HUES64 (cell line): ENCODE results near the gene TBXA2R.

ENCODE experiments used
- H3K27ac ChIP-seq: 2 replicates; pipeline ENCODE4 v1.7.0; 2013; ENCODE audit warnings: low read depth, low read length, inconsistent platforms
- H3K27me3 ChIP-seq: 2 replicates; pipeline ENCODE4 v1.6.1; 2013; ENCODE audit warnings: mild to moderate bottlenecking, low read length; ENCODE audit not compliant: insufficient read depth
- H3K36me3 ChIP-seq: 2 replicates; pipeline ENCODE4 v1.6.1; 2013; ENCODE audit warnings: mild to moderate bottlenecking, low read length; ENCODE audit not compliant: insufficient read depth
- H3K4me1 ChIP-seq: 2 replicates; pipeline ENCODE4 v1.6.1; 2013; ENCODE audit warnings: mild to moderate bottlenecking, low read length, moderate library complexity; ENCODE audit not compliant: insufficient read depth
- H3K4me3 ChIP-seq: 2 replicates; pipeline ENCODE4 v1.5.1; 2013; ENCODE audit warnings: mild to moderate bottlenecking, low read length, moderate library complexity
- H3K9ac ChIP-seq: 2 replicates; pipeline ENCODE4 v1.6.1; 2013; ENCODE audit warnings: mild to moderate bottlenecking, low read depth, low read length
- H3K9me3 ChIP-seq: 2 replicates; pipeline ENCODE4 v1.6.1; 2013; ENCODE audit warnings: low read depth, low read length; ENCODE audit not compliant: insufficient read depth
- WGBS: fragments of 150-250, 120-280 bp; methylation state at CpG from one replicate; pipeline ENCODE4 v1.1.7; 2013; ENCODE audit warnings: missing lambda C conversion rate; 5-methylcytosine and 5-hydroxymethylcytosine counted together

TBXA2R gene

GRCh38 chr19:3608750-3609322 is 2.2 kb upstream of the TBXA2R start:
- WGBS: 89% methylated on average over 21 of the region's 21 CpGs
- H3K9me3 ChIP-seq: no peaks in the 10 kb centered on the region
- H3K36me3 ChIP-seq: peaks cover 22% of the 10 kb centered on the region
- H3K4me1 ChIP-seq: peaks cover 8% of the 10 kb centered on the region; the same call in 1 of the 2 replicates
- H3K9ac ChIP-seq: no peak overlapping the region
- H3K27me3 ChIP-seq: peaks cover 12% of the 10 kb centered on the region
- no peak overlapping the region for H3K4me3 ChIP-seq
- no peak overlapping the region for H3K27ac ChIP-seq

- no peaks in the 10 kb centered on the region for H3K9me3 ChIP-seq
- whole genome bisulfite sequencing: 78% methylated on average over 3 of the region's 3 CpGs
- peak overlapping the region; percentile 53; the same call in 1 of the 2 replicates for H3K4me3 ChIP-seq
- no peak overlapping the region for H3K9ac ChIP-seq
- H3K27me3 ChIP-seq: peaks cover 12% of the 10 kb centered on the region
- peaks cover 8% of the 10 kb centered on the region; the same call in 1 of the 2 replicates for H3K4me1 ChIP-seq
- H3K36me3 ChIP-seq: peaks cover 22% of the 10 kb centered on the region
- no peak overlapping the region for H3K27ac ChIP-seq
Measured at GRCh38 chr19:3608079-3608641, 1.5 kb upstream of the TBXA2R start.

GRCh38 chr19:3607303-3608078 is 816 bp upstream of the TBXA2R start:
- Histone ChIP-seq H3K4me3 (peak overlapping the region; percentile 53), H3K4me1 (peaks cover 8% of the 10 kb centered on the region; the same call in 1 of the 2 replicates), H3K36me3 (peaks cover 20% of the 10 kb centered on the region), H3K9ac (no peak overlapping the region), H3K27ac (no peak overlapping the region), H3K27me3 (peaks cover 12% of the 10 kb centered on the region), H3K9me3 (no peaks in the 10 kb centered on the region)
- 8% methylated on average over 22 of the region's 22 CpGs for WGBS

- Histone ChIP-seq H3K9me3 (no peaks in the 10 kb centered on the region), H3K36me3 (peaks cover 7% of the 10 kb centered on the region; the same call in 1 of the 2 replicates), H3K27ac (no peak overlapping the region), H3K4me1 (peaks cover 8% of the 10 kb centered on the region; the same call in 1 of the 2 replicates), H3K27me3 (peaks cover 12% of the 10 kb centered on the region), H3K9ac (no peak overlapping the region), H3K4me3 (peak overlapping the region; percentile 53)
- 16% methylated on average over 35 of the region's 35 CpGs for WGBS
Measured at GRCh38 chr19:3606174-3606689, 443 bp downstream of the TBXA2R start.

- H3K9ac ChIP-seq: no peak overlapping the region
- WGBS: 80% methylated on average over 5 of the region's 5 CpGs
- H3K36me3 ChIP-seq: 0 out of 2 replicates have a peak, but pooled peaks cover 5% of the 10 kb centered on the region
- peaks cover 8% of the 10 kb centered on the region; the same call in 1 of the 2 replicates for H3K4me1 ChIP-seq
- no peak overlapping the region for H3K27ac ChIP-seq
- H3K9me3 ChIP-seq: no peaks in the 10 kb centered on the region
- H3K4me3 ChIP-seq: peak overlapping the region; percentile 53; the same call in 1 of the 2 replicates
- H3K27me3 ChIP-seq: peaks cover 12% of the 10 kb centered on the region
Measured at GRCh38 chr19:3605770-3606169, 905 bp downstream of the TBXA2R start.

- 87% methylated on average over 3 of the region's 3 CpGs for WGBS
- Histone ChIP-seq H3K36me3 (0 out of 2 replicates have a peak, but pooled peaks cover 1% of the 10 kb centered on the region), H3K4me1 (peaks cover 8% of the 10 kb centered on the region; the same call in 1 of the 2 replicates)
Measured at GRCh38 chr19:3605361-3605760, 1.3 kb downstream of the TBXA2R start.

GRCh38 chr19:3604987-3605343 is 1.7 kb downstream of the TBXA2R start:
- Histone ChIP-seq H3K27ac (no peak overlapping the region), H3K4me1 (peaks cover 8% of the 10 kb centered on the region; the same call in 1 of the 2 replicates), H3K36me3 (no peaks in the 10 kb centered on the region), H3K9me3 (no peaks in the 10 kb centered on the region), H3K9ac (no peak overlapping the region), H3K27me3 (peaks cover 12% of the 10 kb centered on the region), H3K4me3 (no peak overlapping the region)
- WGBS: 87% methylated on average over 11 of the region's 11 CpGs

More at GRCh38 chr19:3605361-3605760, 1.3 kb downstream of the TBXA2R start:
- no peaks in the 10 kb centered on the region for H3K9me3 ChIP-seq
- H3K4me3 ChIP-seq: no peak overlapping the region
- H3K27me3 ChIP-seq: peaks cover 12% of the 10 kb centered on the region
- no peak overlapping the region for H3K27ac ChIP-seq
- H3K9ac ChIP-seq: no peak overlapping the region

GRCh38 chr19:3604227-3604986 is 2.3 kb downstream of the TBXA2R start:
- Histone ChIP-seq H3K36me3 (no peaks in the 10 kb centered on the region), H3K27me3 (peaks cover 12% of the 10 kb centered on the region), H3K9ac (no peak overlapping the region), H3K9me3 (no peaks in the 10 kb centered on the region), H3K4me1 (peaks cover 8% of the 10 kb centered on the region; the same call in 1 of the 2 replicates), H3K27ac (no peak overlapping the region), H3K4me3 (no peak overlapping the region)
- WGBS: 90% methylated on average over 27 of the region's 27 CpGs

GRCh38 chr19:3603121-3603811 is 3.4 kb downstream of the TBXA2R start:
- Histone ChIP-seq H3K27ac (no peak overlapping the region), H3K4me3 (no peak overlapping the region), H3K9ac (no peak overlapping the region), H3K36me3 (no peaks in the 10 kb centered on the region), H3K27me3 (peaks cover 12% of the 10 kb centered on the region), H3K4me1 (peaks cover 6% of the 10 kb centered on the region; the same call in 1 of the 2 replicates), H3K9me3 (no peaks in the 10 kb centered on the region)
- 89% methylated on average over 23 of the region's 23 CpGs for WGBS

- H3K36me3 ChIP-seq: no peaks in the 10 kb centered on the region
- H3K4me3 ChIP-seq: no peak overlapping the region
- peaks cover 9% of the 10 kb centered on the region for H3K27me3 ChIP-seq
- no peak overlapping the region for H3K27ac ChIP-seq
- H3K9ac ChIP-seq: no peak overlapping the region
- no peaks in the 10 kb centered on the region for H3K9me3 ChIP-seq
- WGBS: 94% methylated on average over 11 of the region's 12 CpGs
- no peaks in the 10 kb centered on the region for H3K4me1 ChIP-seq
Measured at GRCh38 chr19:3601021-3601420, 5.7 kb downstream of the TBXA2R start.
